ENCODE measurements around the gene CCDC24. TPM values are rescaled to one million over a fixed set of nuclear protein-coding genes. Genes with fewer than 3 reads are reported as not detected.
A peak's percentile ranks its signal among the peaks of the same experiment; 100 is the strongest.

CCDC24 gene
- total RNA-seq, 1 donor from 2014 or later: 4.2 TPM

DNA sequence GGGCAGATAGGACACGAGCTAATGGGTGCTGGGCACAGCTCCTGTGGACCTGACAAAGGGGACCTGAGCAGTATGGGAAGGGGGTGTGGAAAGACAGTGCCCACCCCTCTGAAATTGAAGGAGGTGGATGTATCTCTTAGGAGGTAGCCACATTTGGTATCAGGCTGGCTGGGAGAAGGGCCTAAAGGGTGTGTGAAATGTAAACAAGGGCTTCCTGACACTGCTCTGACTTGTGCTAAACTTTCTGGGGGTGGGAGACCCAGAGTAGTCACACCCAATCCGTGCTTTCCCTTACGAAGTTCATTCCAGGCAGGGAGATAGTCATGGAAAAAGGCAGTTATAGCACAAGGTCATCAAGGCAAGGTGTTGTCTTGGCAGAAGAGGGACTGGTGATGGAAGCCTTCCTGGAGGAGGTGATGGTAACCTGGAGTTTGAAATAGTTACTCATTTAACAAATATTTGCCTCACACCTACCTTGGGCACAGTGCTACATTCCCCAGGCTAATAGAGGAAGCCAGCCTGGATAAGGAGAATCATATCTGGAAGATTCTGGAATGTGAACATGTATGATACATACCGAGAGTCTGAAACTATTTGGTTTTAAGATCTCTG lies 5.3 kb upstream of the CCDC24 start:
- DNase-seq (ENCODE audit: low read depth): no peak

DNA sequence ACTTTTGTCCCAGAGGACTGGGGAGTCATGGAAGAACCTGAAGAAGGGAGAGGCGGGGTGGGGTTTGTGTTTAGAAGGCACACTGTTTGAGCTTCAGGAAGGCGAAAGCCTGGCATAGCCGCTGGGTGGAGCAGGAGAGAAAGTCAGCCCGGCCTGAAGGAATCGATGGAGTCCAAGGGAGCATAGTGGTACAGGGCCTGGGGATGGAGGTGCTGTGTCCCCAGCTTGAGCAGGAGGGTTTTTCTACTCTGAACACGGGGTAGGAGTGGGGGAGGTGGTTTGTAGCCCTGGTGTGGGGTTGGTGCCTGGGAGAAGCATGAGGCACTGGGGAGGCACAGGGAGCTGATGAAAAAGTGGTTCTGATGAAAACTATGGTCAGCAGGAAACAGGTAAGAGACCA lies 4.7 kb upstream of the CCDC24 start:
- Histone ChIP-seq H3K36me3 (ENCODE audit: insufficient read depth, low read length) (no peaks in the 10 kb centered on the region), H2AFZ (ENCODE audit: low read depth, low read length) (no peak overlapping the region), H3K9ac (ENCODE audit: low read length) (no peak overlapping the region), H3K4me2 (ENCODE audit: low read length) (no peak overlapping the region), H3K79me2 (ENCODE audit: insufficient read depth, low read length) (peaks cover 17% of the 10 kb centered on the region), H4K20me1 (ENCODE audit: insufficient read depth, low read length) (peaks cover 48% of the 10 kb centered on the region), H3K27me3 (ENCODE audit: insufficient read depth, low read length) (no peaks in the 10 kb centered on the region), H3K4me3 (ENCODE audit: insufficient read depth, low read depth, low read length) (no peak overlapping the region), H3K4me1 (ENCODE audit: insufficient read depth, low read length) (peaks cover 10% of the 10 kb centered on the region), H3K9me3 (ENCODE audit: insufficient read depth, low read depth, low read length) (no peaks in the 10 kb centered on the region), H3K27ac (ENCODE audit: low read depth, low read length) (no peak overlapping the region)
- H3K4me1 Mint-ChIP-seq (ENCODE audit: low read depth, unreplicated experiment): peaks cover 20% of the 10 kb centered on the region
- no peak for TF ChIP-seq EZH2 (IDR thresholded peaks at IDR 0.05; ENCODE audit: insufficient read depth, low read length)
- TF ChIP-seq, protein P1, sequence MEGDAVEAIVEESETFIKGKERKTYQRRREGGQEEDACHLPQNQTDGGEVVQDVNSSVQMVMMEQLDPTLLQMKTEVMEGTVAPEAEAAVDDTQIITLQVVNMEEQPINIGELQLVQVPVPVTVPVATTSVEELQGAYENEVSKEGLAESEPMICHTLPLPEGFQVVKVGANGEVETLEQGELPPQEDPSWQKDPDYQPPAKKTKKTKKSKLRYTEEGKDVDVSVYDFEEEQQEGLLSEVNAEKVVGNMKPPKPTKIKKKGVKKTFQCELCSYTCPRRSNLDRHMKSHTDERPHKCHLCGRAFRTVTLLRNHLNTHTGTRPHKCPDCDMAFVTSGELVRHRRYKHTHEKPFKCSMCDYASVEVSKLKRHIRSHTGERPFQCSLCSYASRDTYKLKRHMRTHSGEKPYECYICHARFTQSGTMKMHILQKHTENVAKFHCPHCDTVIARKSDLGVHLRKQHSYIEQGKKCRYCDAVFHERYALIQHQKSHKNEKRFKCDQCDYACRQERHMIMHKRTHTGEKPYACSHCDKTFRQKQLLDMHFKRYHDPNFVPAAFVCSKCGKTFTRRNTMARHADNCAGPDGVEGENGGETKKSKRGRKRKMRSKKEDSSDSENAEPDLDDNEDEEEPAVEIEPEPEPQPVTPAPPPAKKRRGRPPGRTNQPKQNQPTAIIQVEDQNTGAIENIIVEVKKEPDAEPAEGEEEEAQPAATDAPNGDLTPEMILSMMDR (IDR thresholded peaks at IDR 0.05; ENCODE audit: insufficient read depth, low read depth, low read length): no peak
- peak overlapping the region; percentile 58 for H3K27ac Mint-ChIP-seq (ENCODE audit: unreplicated experiment)
- H3K36me3 Mint-ChIP-seq (ENCODE audit: low read depth, unreplicated experiment): peaks cover 23% of the 10 kb centered on the region
- no peaks in the 10 kb centered on the region for H3K27me3 Mint-ChIP-seq (ENCODE audit: low read depth, unreplicated experiment)
- DNase-seq (ENCODE audit: low read depth): no peak
- FAIRE-seq: no peak
- H3K4me3 Mint-ChIP-seq (ENCODE audit: unreplicated experiment): peak overlapping the region; percentile 2
- H3K9me3 Mint-ChIP-seq (ENCODE audit: unreplicated experiment): no peaks in the 10 kb centered on the region

More for the DNA sequence above, 5.3 kb upstream of the CCDC24 start:
- H3K36me3 ChIP-seq (ENCODE audit: insufficient read depth, low read length): peaks cover 2% of the 10 kb centered on the region
- H3K4me3 ChIP-seq (ENCODE audit: insufficient read depth, low read depth, low read length): no peak overlapping the region
- TF ChIP-seq EZH2 (IDR thresholded peaks at IDR 0.05; ENCODE audit: insufficient read depth, low read length): no peak
- TF ChIP-seq, protein P1 (IDR thresholded peaks at IDR 0.05; ENCODE audit: insufficient read depth, low read depth, low read length): no peak
- H4K20me1 ChIP-seq (ENCODE audit: insufficient read depth, low read length): peaks cover 53% of the 10 kb centered on the region
- H3K4me2 ChIP-seq (ENCODE audit: low read length): no peak overlapping the region
- no peaks in the 10 kb centered on the region for H3K9me3 Mint-ChIP-seq (ENCODE audit: unreplicated experiment)
- H3K79me2 ChIP-seq (ENCODE audit: insufficient read depth, low read length): peaks cover 23% of the 10 kb centered on the region
- H3K4me1 ChIP-seq (ENCODE audit: insufficient read depth, low read length): peaks cover 8% of the 10 kb centered on the region
- FAIRE-seq: no peak
- H3K4me1 Mint-ChIP-seq (ENCODE audit: low read depth, unreplicated experiment): peaks cover 20% of the 10 kb centered on the region
- no peaks in the 10 kb centered on the region for H3K27me3 Mint-ChIP-seq (ENCODE audit: low read depth, unreplicated experiment)
- H3K4me3 Mint-ChIP-seq (ENCODE audit: unreplicated experiment): no peak overlapping the region
- no peak overlapping the region for H2AFZ ChIP-seq (ENCODE audit: low read depth, low read length)
- no peak overlapping the region for H3K9ac ChIP-seq (ENCODE audit: low read length)
- no peak overlapping the region for H3K27ac ChIP-seq (ENCODE audit: low read depth, low read length)
- H3K9me3 ChIP-seq (ENCODE audit: insufficient read depth, low read depth, low read length): no peaks in the 10 kb centered on the region
- peaks cover 23% of the 10 kb centered on the region for H3K36me3 Mint-ChIP-seq (ENCODE audit: low read depth, unreplicated experiment)
- peak overlapping the region; percentile 58 for H3K27ac Mint-ChIP-seq (ENCODE audit: unreplicated experiment)
- no peaks in the 10 kb centered on the region for H3K27me3 ChIP-seq (ENCODE audit: insufficient read depth, low read length)

DNA sequence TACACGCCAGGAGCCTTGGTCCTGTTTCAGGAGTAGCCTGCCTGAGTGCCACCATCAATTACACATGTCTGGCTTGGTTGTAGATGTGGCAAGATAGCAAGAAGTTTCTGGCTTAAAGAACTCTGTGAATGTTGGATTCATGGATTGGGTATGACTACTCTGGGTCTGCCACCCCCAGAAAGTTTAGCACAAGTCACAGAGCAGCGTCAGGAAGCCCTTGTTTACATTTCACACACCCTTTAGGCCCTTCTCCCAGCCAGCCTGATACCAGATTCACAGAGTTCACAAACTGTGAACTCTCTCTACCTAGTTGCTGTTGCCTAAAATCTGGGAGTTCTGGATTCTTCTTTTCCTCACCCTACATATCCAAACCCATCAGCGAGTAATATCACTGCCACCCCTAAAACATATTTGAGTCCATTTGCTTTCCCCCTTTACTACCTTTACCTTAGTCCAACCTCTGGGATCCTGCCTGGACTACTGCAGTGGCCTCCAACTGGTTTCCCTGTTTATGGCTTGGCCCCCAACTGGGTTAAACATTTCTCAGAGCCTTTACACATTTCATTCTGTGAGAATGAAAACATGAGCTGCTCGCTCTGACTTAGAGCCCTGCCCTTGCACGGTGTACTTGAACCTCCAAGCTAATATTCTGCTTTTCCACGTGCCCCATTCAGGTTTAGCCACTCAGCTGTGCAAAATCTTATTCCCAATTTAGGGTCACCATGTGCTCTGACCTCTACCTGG lies 4.1 kb upstream of the CCDC24 start:
- no peak overlapping the region for H3K27ac ChIP-seq (ENCODE audit: low read depth, low read length)
- no peak overlapping the region for H3K4me3 Mint-ChIP-seq (ENCODE audit: unreplicated experiment)
- H4K20me1 ChIP-seq (ENCODE audit: insufficient read depth, low read length): peaks cover 42% of the 10 kb centered on the region
- peak; percentile 18 for DNase-seq (ENCODE audit: low read depth)
- H3K9me3 ChIP-seq (ENCODE audit: insufficient read depth, low read depth, low read length): no peaks in the 10 kb centered on the region
- H2AFZ ChIP-seq (ENCODE audit: low read depth, low read length): no peak overlapping the region
- H3K27ac Mint-ChIP-seq (ENCODE audit: unreplicated experiment): no peak overlapping the region
- H3K36me3 ChIP-seq (ENCODE audit: insufficient read depth, low read length): no peaks in the 10 kb centered on the region
- H3K4me1 ChIP-seq (ENCODE audit: insufficient read depth, low read length): peaks cover 9% of the 10 kb centered on the region
- TF ChIP-seq EZH2 (IDR thresholded peaks at IDR 0.05; ENCODE audit: insufficient read depth, low read length): no peak
- TF ChIP-seq, protein P1 (IDR thresholded peaks at IDR 0.05; ENCODE audit: insufficient read depth, low read depth, low read length): no peak
- no peaks in the 10 kb centered on the region for H3K9me3 Mint-ChIP-seq (ENCODE audit: unreplicated experiment)
- H3K4me3 ChIP-seq (ENCODE audit: insufficient read depth, low read depth, low read length): no peak overlapping the region
- FAIRE-seq: no peak
- peaks cover 18% of the 10 kb centered on the region for H3K4me1 Mint-ChIP-seq (ENCODE audit: low read depth, unreplicated experiment)
- H3K9ac ChIP-seq (ENCODE audit: low read length): no peak overlapping the region
- peaks cover 20% of the 10 kb centered on the region for H3K36me3 Mint-ChIP-seq (ENCODE audit: low read depth, unreplicated experiment)
- no peaks in the 10 kb centered on the region for H3K27me3 ChIP-seq (ENCODE audit: insufficient read depth, low read length)
- no peak overlapping the region for H3K4me2 ChIP-seq (ENCODE audit: low read length)
- peaks cover 11% of the 10 kb centered on the region for H3K79me2 ChIP-seq (ENCODE audit: insufficient read depth, low read length)
- H3K27me3 Mint-ChIP-seq (ENCODE audit: low read depth, unreplicated experiment): no peaks in the 10 kb centered on the region
